K562 (cell line): ENCODE results near the gene CPNE6.

Source experiments
- CBX3 ChIP-seq, 2 experiments: IDR thresholded peaks; 1 replicate in 1 of 2; 2 replicates in 1 of 2; pipeline ENCODE4 v1.6.1; 2012; ENCODE audit warnings: inconsistent platforms in 2 of 2, low read length in 2 of 2, borderline replicate concordance in 1 of 2, control low read depth in 1 of 2
- CEBPB ChIP-seq: fragments of 450-650 bp; IDR thresholded peaks from 2 replicates; pipeline ENCODE4 v1.6.1; 2016; ENCODE audit warnings: missing genetic modification characterization, missing compliant biosample characterization
- HMG20A ChIP-seq: fragments of 450-650 bp; formaldehyde crosslinking; conservative IDR thresholded peaks from 2 replicates; pipeline ENCODE4 v1.4.0; 2020; ENCODE audit warnings: mild to moderate bottlenecking, mixed read lengths
- HMG20B ChIP-seq: fragments of 250-450 bp; sonication (Bioruptor Pico); IDR thresholded peaks from 2 replicates; pipeline ENCODE4 v1.5.0; 2021; ENCODE audit warnings: mild to moderate bottlenecking
- IFI16 ChIP-seq: fragments of 250-450 bp; sonication (Bioruptor Pico); IDR thresholded peaks from 2 replicates; pipeline ENCODE4 v2.1.2; 2022; ENCODE audit warnings: mild to moderate bottlenecking, inconsistent platforms
- KLF16 ChIP-seq: IDR thresholded peaks from 2 replicates; pipeline ENCODE4 v1.6.1; 2016; ENCODE audit warnings: antibody characterized with exemption
- MYC ChIP-seq, 2 experiments: fragments of 250-450 bp in 1 of 2; sonication (Bioruptor Pico) in 1 of 2; IDR thresholded peaks; 2 replicates each; pipeline versions ENCODE4 v1.5.1 to v1.6.1; 2012 to 2021; ENCODE audit warnings: low read depth in 2 of 2, borderline replicate concordance in 1 of 2, improper control_type of control experiment in 1 of 2, low read length in 1 of 2, mild to moderate bottlenecking in 1 of 2, moderate library complexity in 1 of 2
- POLR3G ChIP-seq: IDR thresholded peaks from 2 replicates; pipeline ENCODE4 v1.6.1; 2011; ENCODE audit not compliant: insufficient read length, insufficient replicate concordance; ENCODE audit errors: extremely low read depth
- PPARD ChIP-seq: fragments of 250-450 bp; sonication (Bioruptor Pico); IDR thresholded peaks from 2 replicates; pipeline ENCODE4 v1.8.0; 2022; ENCODE audit warnings: inconsistent platforms, mild to moderate bottlenecking, moderate library complexity
- REST ChIP-seq, 2 experiments: fragments of 450-650 bp; formaldehyde crosslinking in 1 of 2; IDR thresholded peaks; 2 replicates each; pipeline versions ENCODE4 v1.4.0 to v1.6.1; 2014 to 2020; ENCODE audit warnings: mild to moderate bottlenecking in 2 of 2, borderline replicate concordance in 1 of 2, low read depth in 1 of 2
- ZBTB49 ChIP-seq: sonication (generic); formaldehyde crosslinking; IDR thresholded peaks from 2 replicates; pipeline ENCODE4 v1.8.0; 2022; ENCODE audit warnings: missing genetic modification reagents, mild to moderate bottlenecking, borderline replicate concordance
- TF ChIP-seq, protein P1 (sequence below), 3 experiments: IDR thresholded peaks in 2 of 3; conservative IDR thresholded peaks in 1 of 3; 2 replicates each; pipeline ENCODE4 v1.5.1; 2011 to 2012; ENCODE audit warnings: low read length in 3 of 3, mild to moderate bottlenecking in 3 of 3, control low read depth in 2 of 3, improper control_type of control experiment in 1 of 3, inconsistent platforms in 1 of 3, low read depth in 1 of 3, mixed read lengths in 1 of 3, moderate library complexity in 1 of 3; ENCODE audit not compliant: insufficient read depth in 2 of 3
- TF ChIP-seq, protein P2 (sequence below): sonication (generic); formaldehyde crosslinking; IDR thresholded peaks from 2 replicates; pipeline ENCODE4 v1.8.0; 2022; ENCODE audit warnings: mild to moderate bottlenecking, missing genetic modification reagents

GRCh38 chr14:24089890-24090289, 18.5 kb downstream of the CPNE6 start:
- TF ChIP-seq, protein P1, sequence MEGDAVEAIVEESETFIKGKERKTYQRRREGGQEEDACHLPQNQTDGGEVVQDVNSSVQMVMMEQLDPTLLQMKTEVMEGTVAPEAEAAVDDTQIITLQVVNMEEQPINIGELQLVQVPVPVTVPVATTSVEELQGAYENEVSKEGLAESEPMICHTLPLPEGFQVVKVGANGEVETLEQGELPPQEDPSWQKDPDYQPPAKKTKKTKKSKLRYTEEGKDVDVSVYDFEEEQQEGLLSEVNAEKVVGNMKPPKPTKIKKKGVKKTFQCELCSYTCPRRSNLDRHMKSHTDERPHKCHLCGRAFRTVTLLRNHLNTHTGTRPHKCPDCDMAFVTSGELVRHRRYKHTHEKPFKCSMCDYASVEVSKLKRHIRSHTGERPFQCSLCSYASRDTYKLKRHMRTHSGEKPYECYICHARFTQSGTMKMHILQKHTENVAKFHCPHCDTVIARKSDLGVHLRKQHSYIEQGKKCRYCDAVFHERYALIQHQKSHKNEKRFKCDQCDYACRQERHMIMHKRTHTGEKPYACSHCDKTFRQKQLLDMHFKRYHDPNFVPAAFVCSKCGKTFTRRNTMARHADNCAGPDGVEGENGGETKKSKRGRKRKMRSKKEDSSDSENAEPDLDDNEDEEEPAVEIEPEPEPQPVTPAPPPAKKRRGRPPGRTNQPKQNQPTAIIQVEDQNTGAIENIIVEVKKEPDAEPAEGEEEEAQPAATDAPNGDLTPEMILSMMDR (IDR thresholded peaks at IDR 0.05 in 2 of 3, conservative IDR thresholded peaks at IDR 0.05 in 1 of 3; ENCODE audit: insufficient read depth in 2 of 3, low read depth in 1 of 3, low read length in 3 of 3), result no peak
- TF ChIP-seq MYC (IDR thresholded peaks at IDR 0.05; ENCODE audit: low read depth, low read length) (no peak), MYC (CRISPR knock-in tag; IDR thresholded peaks at IDR 0.05; ENCODE audit: borderline replicate concordance, low read depth) (no peak), ZBTB49 (CRISPR knock-in tag) (no peak), REST (IDR thresholded peaks at IDR 0.05; ENCODE audit: borderline replicate concordance) (no peak), REST (CRISPR knock-in tag; IDR thresholded peaks at IDR 0.05; ENCODE audit: low read depth) (no peak), IFI16 (CRISPR knock-in tag) (no peak), POLR3G (no peak), HMG20B (CRISPR knock-in tag) (no peak), KLF16 (no peak), CBX3 (IDR thresholded peaks at IDR 0.05; ENCODE audit: borderline replicate concordance in 1 of 2, low read length in 2 of 2) (no peak), CEBPB (tag) (no peak), HMG20A (no peak), PPARD (CRISPR knock-in tag) (no peak)
- TF ChIP-seq, protein P2, sequence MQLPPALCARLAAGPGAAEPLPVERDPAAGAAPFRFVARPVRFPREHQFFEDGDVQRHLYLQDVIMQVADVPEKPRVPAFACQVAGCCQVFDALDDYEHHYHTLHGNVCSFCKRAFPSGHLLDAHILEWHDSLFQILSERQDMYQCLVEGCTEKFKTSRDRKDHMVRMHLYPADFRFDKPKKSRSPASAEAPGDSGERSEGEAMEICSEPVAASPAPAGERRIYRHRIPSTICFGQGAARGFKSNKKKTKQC (CRISPR knock-in tag), result no peak
